HG03575 (cell line): ENCODE results near the gene GTSF1L.
"Not testable (repeated sequence)": the region's sequence is repeated elsewhere in the genome, so short reads cannot be mapped to it uniquely, and the experiment has no call there.

ENCODE experiments used
- ATAC-seq: cut with Tn5 transposase; IDR thresholded peaks from one replicate; pipeline ENCODE4 v1.9.1; 2021; ENCODE audit not compliant: unreplicated experiment, insufficient number of reproducible peaks, low FRiP score; ENCODE audit errors: extremely low read depth

Gene GTSF1L

DNA sequence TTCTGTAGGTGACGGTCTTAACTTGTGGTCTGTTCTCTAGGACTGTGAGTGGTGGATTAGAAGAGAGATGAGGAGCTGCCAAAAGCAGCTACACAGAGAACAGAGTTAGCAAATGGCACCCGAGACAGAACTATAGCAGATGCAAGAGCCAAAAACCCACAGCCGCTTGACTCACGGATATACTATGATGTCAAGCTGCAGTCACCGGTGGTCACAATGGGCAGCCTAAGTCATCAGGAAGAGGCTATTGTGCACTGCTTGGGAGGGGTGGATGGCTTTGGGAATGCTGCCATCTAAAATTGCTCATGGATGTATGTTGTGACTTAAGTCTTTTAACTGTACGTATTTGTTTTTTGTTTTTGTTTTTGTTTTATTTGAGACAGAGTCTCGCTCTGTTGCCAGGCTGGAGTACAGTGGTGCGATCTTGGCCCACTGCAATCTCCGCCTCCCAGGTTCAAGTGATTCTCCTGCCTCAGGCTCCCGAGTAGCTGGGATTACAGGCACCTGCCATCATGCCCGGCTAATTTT lies at the start of gene GTSF1L:
TSS of gene GTSF1L (minus strand) at position 192 of the 528 bp plus-strand sequence. CDS start 308 bp downstream, outside the sequence.
- no peak for ATAC-seq

DNA sequence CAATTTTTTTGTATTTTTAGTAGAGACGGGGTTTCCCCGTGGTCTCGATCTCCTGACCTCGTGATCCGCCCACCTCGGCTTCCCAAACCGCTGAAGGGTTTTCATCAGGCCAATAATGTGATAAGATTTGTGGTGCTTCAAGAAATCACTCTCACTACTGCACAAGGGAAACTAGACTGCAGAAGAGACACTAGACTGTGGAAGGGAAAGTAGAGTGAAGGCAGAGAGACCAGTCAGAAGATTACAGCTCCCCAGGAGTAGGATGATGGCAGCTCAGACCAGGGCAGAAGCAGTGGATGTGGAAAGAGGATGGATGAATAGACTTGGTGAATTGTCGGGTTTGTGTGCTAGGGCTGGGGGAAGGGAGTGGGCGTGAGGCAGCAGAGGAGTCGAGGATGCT lies 48.0 kb upstream of the GTSF1L start:
- no peak for ATAC-seq

DNA sequence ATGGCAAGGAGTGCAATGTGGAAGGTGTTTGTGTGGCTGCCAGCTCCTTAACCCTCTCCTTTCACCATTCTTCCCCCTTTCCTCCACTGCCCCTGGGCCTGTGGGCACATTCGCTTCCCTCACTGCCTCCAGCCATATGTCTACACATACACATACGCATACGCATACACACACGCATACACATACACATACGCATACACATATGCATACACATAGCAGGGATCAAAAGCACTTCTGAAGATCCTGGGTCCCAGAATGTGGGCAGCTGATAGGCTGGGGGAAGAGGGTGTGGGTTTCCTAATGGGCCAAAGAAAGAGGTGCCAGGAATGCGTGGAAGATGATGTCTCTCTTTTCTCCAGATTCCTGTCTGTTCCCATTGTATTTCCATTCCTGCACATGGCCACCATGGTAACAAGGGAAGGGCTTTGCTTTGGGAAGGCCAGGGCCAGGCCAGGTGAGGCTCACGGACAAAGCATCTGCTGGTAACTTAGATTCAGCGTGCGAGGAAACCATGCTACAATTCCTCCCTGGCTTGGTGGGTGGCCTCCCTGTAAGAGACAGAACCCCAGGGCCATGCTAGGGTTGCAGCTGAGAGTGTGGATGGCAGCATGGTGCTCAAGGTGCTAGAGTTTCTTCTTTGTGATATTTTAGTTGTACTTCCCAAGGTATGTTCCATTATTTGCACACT lies 44.8 kb upstream of the GTSF1L start:
- no peak for ATAC-seq

DNA sequence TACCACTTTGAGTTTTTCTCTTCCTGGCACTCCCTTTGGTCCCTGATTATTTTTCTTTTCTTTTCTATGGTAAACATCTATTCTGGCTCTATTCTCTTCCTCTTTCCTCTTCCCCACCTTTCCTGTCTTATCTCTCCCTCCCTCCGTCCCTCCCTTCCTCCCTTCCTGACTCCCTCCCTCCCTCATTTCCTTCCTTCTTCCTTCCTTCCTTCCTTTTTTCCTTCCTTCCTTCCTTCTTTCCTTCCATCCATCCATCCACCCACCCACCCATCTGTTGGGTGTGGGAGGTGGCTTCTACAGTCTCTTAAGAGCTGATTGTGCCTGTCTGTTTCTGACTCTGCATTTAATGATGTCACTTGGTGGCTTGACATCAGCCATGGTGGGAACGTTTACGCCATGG lies 43.5 kb upstream of the GTSF1L start:
- ATAC-seq = no peak

DNA sequence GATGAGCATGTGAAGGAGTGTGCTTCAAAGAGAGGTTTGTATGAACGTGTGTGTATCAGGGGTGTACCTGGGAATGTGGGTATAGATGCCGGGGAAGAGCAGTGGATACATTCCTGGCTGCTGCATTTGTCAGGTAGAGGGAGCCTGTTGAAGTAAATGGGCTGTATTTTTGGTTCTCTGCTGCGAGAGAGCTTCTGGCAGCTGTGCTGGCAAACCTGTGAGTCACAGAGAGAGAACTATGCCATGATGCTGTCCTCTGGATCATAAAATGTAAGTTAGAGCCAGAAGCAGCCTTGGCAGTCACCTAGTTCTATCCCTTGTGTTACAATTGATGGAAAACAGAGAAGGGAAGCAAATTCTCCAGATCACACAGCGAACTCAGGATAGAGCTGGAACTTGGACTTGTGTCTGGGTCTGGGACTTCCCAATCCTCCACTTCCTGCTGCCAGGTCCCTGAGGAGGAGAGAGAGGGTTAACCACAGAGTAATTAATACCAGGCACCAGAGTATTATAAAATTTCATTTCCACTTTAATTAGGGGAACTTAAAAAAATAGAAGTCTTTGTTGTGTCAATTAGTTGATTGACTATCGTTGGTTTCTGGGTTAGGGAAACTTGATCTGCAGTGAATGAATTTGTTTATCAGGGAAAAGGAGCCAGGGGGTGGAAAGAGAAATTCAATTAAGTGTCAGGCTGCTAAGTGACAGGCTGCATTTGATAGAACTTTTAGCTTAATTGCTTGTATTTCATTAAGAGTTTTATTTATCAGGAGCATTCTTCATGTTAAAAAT lies 41.1 kb upstream of the GTSF1L start:
- no peak for ATAC-seq

DNA sequence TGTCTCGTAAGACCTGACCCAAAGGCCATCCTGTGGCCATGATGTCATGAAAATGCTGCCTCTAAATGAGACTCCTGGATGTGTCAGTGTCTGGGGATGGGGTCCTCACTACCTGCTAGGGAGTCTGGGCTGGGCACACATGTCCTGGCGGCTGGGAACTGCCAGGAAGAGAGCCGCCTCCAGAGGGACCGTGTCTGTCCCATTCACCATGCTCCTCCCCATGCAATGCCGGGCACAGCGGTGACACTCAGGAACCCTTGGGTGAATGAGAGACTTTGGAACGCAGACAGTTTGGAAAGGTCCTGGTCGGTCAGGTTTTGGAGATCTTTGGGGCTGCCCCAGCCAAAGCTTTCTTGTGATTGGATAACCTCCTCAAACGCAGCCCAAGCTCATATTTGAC lies 40.1 kb upstream of the GTSF1L start:
- ATAC-seq = no peak

DNA sequence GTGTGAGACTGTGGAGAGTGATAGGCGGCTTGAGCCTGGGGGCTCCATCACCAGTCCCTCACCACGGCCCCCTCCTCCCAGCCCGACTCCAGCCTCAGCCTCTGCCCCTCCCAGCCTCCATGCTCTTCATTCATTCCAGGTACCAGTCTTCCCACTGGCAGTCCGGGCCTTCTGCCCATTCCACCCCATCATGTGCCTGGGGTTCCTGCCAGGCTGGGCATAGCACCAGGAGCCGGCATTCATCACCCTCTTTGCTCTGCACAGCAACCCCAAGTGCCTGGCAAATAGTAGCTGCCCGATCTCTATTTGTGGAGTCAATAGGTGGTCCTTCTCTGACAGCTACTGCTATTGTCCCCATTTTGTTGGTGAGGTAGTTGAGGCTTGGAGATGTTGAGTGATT lies 39.6 kb upstream of the GTSF1L start:
- ATAC-seq = no peak

DNA sequence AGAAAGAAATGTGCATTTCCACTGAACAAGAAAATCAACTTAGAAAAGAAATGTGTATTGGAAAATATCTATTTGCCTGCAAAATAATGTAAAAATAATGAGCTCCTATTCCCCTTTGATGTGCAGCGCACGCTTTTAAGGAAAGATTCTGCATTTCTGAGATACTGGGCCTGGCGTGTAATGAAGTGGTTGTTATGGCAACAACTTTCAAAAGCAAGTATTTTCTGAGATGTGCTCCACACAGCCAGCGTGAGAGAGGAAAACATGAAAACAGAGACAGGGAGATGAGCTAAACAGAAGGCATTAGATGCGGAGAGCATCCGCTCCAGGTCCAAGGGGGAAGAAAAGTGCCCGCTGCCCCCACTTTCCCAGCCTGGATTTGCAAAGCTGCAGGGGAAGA lies 39.1 kb upstream of the GTSF1L start:
- ATAC-seq = no peak

DNA sequence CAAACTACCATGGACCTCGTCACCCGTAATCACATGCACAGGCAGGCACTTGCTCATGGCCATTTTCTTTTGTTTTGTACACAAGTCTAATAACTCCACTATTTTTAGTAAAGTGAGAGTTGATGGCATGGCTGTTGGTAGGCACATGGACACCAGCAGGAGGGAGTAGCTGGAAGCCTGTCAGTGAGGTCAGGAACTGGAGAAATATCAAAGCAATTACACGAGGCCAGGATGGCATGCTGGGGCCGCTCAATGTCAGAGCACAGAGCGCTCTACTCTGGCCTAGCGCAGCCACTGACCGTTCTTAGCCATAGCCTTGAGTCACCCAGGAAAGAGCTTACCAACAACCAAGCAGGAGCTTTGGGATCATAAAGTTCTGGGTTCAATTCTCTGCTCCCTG lies 36.1 kb upstream of the GTSF1L start:
- ATAC-seq = no peak

DNA sequence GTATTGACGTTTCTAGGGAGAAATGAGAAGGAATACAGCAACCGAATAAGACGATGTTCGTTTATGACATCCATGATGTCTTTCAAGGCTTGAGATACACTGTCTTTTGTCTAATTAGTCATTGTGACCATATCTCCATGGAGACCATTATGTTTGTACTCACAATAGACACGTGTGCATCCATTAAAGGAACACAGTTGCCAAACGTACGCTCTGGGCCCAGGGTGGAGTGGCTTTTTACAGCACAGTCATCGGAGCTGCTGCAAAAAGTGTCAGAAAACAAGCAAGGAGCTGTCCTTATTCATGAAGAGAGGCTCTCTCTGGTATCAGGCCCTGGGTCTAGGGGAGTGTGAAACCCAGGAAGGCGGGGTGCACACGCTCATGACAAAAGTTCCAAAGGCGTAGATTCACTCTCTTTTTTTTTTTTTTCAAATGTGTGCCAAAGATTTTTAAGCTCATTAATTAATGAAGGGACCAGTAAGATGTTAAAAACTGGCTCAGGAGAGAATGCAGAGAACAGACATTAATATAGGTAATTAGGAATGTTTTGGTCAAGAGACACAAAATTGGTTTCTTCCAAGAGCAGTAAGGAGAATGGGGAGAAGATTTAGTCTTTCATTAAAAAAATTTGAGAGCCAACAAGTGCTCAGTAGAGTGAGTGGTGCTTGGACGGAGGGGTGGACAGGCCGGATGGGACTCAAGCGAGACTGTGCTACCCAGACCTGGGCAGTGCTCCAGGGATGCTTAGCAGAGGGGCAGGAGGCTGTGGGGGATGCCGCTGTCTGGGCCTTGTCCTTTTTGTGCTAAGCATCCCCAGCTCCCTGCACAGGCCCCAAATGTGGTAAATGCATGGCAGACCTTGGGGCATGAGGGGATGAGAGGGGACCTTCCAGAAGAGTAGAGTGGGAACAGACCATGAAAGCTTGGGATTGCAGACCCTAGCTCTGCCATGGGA lies 34.9 kb upstream of the GTSF1L start:
- ATAC-seq = no peak

DNA sequence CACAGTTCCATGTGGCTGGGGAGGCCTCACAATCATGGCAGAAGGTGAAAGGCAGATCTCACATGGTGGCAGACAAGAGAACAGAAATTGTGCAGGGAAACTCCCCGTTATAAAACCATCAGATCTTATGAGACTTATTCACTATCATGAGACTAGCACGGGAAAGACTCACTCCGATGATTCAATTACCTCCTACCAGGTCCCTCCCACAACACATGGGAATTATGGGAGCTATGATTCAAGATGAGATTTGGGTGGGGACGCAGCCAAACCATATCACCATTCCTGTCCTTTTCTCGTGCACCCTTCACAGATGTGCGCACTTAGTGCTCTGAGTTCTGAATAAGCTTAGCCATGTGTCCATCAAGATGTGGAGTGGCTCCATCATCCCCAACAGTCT lies 31.1 kb upstream of the GTSF1L start:
- not testable (repeated sequence) for ATAC-seq

DNA sequence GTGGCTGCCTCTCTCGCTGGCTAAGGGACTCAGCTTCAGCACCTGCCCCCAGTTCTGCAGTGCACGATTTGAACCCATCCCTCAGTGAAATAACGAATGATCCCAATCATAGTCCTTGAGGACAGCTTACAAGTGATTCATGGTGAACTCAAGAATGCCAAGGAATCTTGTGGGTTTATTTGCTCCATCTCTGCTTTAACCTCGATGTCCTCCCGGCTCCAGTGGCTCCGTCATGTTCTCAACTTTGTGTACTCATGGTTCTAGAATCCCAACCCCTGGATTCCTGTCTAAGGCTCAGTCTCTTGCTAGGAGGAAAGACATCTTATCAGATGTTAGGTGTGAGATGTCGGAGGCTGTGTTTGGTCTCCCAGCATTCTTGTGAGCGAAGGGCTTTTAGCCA lies 29.0 kb upstream of the GTSF1L start:
- ATAC-seq = no peak

DNA sequence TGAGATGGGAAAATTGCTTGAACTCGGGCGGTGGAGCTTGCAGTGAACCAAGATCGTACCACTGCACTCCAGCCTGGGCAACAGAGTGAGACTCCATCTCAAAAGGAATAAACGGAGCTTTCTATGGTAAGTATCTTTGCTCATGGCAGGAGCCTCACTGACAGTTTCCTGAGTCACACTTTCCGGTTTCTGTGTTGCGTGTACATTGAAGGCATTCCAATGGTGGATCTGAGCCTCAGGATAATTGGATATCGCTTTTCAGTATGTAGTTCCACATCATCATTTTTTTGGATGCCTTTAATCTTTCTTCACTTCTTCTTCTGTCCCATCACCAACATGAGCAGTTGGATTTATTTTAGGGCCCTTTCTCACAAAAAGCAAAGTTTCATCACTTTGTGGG lies 28.6 kb upstream of the GTSF1L start:
- ATAC-seq = no peak

DNA sequence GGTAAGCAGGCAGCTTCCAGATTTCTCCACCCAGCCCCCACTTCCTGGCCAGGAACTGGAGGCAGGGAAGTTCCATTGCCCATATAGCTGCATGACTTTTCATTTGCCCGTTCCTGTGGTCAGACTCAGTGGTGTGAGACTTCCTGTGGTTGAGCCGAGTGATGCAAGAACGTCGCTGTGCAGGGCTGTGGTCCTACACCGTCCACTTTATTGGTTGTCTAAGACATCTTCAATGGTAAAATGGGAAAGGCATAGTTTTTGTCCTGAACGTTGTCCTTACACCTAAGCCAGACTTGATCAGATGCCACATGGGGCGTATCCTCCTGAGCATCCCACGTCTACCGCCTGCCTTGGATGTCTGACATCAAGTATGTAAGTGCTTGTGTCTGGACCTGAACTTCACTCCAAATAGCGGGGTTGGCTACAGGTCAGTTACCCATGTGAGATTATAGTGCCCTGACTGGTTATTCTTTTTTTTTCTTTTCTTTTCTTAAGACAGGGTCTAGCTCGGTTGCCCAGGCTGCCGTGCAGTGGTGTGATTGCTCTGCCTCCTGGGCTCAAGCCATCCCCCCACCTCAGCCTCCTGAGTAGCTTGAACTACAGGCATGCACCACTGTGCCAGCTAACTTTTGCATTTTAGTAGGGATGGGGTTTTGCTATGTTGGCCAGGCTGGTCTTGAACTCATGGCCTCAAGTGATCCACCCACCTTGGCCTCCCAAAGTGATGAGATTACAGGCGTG lies 25.9 kb upstream of the GTSF1L start:
- peak; percentile 25 for ATAC-seq

DNA sequence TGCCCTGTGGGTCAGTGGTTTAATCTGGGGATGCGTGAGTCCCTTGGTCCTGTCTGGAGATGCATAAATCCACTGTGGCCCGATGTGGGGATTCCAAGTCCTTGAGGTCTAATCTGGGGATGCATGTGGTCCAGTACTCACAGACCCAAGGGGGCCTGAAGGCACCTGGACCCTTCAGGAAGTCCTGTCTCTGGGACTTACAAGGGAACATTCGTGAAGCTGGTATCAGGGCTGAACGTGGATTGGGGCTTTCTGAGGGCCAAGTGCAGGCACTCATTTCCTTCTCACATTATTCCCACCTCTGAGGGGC lies 25.2 kb upstream of the GTSF1L start:
- ATAC-seq = no peak

DNA sequence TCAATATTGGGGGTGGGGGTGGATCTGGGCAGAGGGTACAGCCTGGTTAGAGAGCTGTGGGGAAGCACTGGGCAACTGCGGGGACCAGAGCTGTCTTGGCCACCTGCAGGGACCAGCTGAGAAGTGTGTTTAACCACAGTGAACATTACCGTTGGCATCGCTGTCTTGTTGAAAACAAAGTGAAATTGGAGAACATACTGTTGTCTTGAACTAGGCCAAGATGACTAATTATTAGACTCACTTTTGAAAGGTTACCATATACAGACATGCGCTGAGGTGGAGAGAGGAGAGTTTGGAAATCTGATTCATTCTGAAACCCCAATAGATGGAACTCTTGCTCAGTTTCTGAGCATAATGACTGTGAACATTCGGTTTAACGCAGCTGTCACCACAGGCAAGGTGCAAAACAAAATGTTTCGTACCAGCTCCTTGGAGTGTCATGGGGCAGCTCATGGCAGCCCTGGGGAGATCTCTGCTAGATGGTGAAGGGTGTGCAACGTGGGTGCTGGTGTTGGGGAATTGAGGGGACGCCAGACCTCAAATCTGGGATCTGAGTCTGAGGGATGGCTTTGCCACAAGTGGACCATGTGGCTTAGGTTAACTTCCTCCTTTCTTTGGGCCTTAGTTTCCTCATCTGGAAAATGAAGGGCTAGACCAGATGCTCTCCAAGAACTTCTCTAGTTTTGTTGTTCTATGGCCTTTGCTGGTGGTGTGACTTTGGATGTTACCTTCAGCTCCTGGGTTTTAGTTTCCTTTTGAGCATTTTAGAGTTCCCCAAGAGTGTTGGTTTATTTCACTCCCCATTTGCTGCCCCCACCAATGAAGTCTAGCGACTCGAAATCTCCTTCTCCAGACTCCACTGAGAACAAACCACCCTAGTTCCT lies 24.6 kb upstream of the GTSF1L start:
- ATAC-seq = peak; percentile 76

DNA sequence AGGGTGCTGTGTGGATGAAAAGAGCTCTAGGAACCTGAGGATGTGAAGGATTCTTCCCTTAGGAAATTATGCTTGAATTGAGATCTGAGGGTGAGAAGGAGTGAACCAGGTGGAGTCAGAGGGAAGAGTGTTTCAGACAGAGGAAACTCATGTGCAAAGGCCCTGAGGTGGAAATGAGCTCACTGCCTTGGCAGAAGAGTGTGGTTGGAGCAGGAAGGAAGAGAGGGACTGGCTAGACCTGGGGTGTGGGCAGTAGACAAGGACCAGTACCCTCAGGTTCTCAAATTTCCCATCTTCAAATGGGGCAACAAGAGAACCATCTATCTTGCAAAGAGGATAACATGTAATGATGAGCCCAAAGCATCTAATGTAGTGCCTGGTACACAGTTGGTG lies 24.0 kb upstream of the GTSF1L start:
- no peak for ATAC-seq

DNA sequence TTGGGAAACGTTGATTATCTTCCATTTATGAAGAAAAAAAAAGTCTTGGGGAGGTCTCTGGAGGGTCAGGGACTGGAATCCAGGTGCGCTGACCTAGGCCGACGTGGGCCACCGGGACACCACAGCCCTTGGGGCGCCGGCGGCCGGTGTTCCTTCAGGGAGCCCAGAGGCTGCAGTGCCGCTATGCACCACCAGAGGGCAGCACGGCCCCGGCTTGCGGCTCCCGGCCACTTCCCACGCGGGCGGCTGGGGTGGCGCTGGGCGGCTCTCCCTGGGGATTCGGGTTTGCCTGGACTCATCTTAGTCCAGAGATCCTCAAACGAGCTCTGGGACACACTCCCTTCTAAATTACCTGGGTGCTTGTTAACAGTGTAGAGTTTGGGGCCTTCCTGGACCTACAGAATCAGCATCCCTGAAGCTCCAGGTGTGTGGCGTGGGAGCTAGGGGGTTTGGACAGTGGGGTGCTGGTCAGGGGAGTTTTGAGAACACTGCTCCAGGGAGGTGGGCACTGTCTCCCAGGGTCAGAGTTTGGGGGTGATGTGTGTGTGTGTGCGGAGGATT lies 23.0 kb upstream of the GTSF1L start:
- ATAC-seq = no peak
